ENCODE measurements around the gene LPGAT1. TPM values are rescaled to one million over a fixed set of nuclear protein-coding genes. Genes with fewer than 3 reads are reported as not detected.

Gene LPGAT1
- total and polyA plus RNA-seq, 2 of the 13 experiments (the other 11 are each of a cell fraction or from before 2014, with no cell fraction given) = 12.1 to 48.3 TPM

GRCh38 chr1:211723273-211723672 is 107.3 kb downstream of the LPGAT1 start (continued):
- TF ChIP-seq ZNF407 (CRISPR knock-in tag; IDR thresholded peaks at IDR 0.05; ENCODE audit: not compliant biosample characterization) (no peak), SIX4 (CRISPR knock-in tag; IDR thresholded peaks at IDR 0.05) (no peak), ZNF672 (CRISPR knock-in tag; IDR thresholded peaks at IDR 0.05) (0 out of 2 replicates have a peak, but pooled peaks have one; percentile 39), KLF9 (CRISPR knock-in tag; IDR thresholded peaks at IDR 0.05; ENCODE audit: low read depth) (no peak), WIZ (CRISPR knock-in tag; IDR thresholded peaks at IDR 0.05) (no peak), RXRB (CRISPR knock-in tag; IDR thresholded peaks at IDR 0.05; ENCODE audit: borderline replicate concordance) (no peak), SRF (IDR thresholded peaks at IDR 0.05; ENCODE audit: low read depth, low read length) (no peak), ZNF501 (CRISPR knock-in tag; IDR thresholded peaks at IDR 0.05) (no peak), FOSL2 (CRISPR knock-in tag; IDR thresholded peaks at IDR 0.05) (peak; percentile 72), ZNF281 (CRISPR knock-in tag; IDR thresholded peaks at IDR 0.05; ENCODE audit: borderline replicate concordance) (no peak), ISL2 (CRISPR knock-in tag; IDR thresholded peaks at IDR 0.05) (0 out of 2 replicates have a peak, but pooled peaks have one; percentile 31), ZNF180 (CRISPR knock-in tag; IDR thresholded peaks at IDR 0.05; ENCODE audit: borderline replicate concordance, low read depth) (no peak), SP2 (CRISPR knock-in tag; IDR thresholded peaks at IDR 0.05) (no peak), PREB (CRISPR knock-in tag; IDR thresholded peaks at IDR 0.05) (no peak), MED1 (CRISPR knock-in tag; IDR thresholded peaks at IDR 0.05) (peak; percentile 53), JDP2 (CRISPR knock-in tag; IDR thresholded peaks at IDR 0.05; ENCODE audit: borderline replicate concordance) (no peak), HDAC2 (CRISPR knock-in tag; IDR thresholded peaks at IDR 0.05) (no peak), MAFG (CRISPR knock-in tag; IDR thresholded peaks at IDR 0.05) (no peak), ZNF44 (CRISPR knock-in tag; IDR thresholded peaks at IDR 0.05) (no peak), ELF3 (CRISPR knock-in tag; IDR thresholded peaks at IDR 0.05) (0 out of 2 replicates have a peak, but pooled peaks have one; percentile 23), SMYD3 (CRISPR knock-in tag; IDR thresholded peaks at IDR 0.05) (no peak)

All from HepG2 (cell line).